ENCODE measurements around the gene CLEC4G. TPM values are rescaled to one million over a fixed set of nuclear protein-coding genes. Genes with fewer than 3 reads are reported as not detected.

The CLEC4G gene
- total and polyA plus RNA-seq, 2 experiments from 2014 or later: not detected

DNA sequence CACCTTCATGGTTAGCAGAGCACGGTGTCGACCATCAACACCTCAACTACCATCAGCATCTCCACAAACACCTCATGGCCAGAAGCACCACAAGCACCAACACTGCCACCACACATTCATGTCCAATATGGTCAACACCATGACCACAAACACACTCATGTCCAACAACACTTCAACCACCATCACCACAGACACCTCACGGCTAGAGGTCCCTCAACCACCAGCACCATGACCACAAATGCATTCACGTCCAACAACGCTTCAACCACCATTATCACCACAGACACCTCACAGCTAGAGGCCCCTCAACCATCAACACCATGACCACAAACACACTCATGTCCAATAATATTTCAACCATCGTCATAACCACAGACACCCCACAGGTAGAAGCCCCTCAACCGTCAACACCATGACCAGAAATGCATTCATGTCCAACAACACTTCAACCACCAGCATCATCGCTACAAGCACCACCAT, 41.1 kb downstream of the CLEC4G start:
- Histone ChIP-seq H3K27me3 (no peaks in the 10 kb centered on the region), H3K36me3 (no peaks in the 10 kb centered on the region), H3K9me3 (ENCODE audit: low read depth) (no peaks in the 10 kb centered on the region), H3K27ac (no peak overlapping the region), H3K4me1 (ENCODE audit: low read depth) (no peaks in the 10 kb centered on the region), H3K4me3 (no peak overlapping the region)
- no peak for DNase-seq (ENCODE audit: low read depth in 1 of 2, low spot score in 1 of 2)
- TF ChIP-seq, protein P1, sequence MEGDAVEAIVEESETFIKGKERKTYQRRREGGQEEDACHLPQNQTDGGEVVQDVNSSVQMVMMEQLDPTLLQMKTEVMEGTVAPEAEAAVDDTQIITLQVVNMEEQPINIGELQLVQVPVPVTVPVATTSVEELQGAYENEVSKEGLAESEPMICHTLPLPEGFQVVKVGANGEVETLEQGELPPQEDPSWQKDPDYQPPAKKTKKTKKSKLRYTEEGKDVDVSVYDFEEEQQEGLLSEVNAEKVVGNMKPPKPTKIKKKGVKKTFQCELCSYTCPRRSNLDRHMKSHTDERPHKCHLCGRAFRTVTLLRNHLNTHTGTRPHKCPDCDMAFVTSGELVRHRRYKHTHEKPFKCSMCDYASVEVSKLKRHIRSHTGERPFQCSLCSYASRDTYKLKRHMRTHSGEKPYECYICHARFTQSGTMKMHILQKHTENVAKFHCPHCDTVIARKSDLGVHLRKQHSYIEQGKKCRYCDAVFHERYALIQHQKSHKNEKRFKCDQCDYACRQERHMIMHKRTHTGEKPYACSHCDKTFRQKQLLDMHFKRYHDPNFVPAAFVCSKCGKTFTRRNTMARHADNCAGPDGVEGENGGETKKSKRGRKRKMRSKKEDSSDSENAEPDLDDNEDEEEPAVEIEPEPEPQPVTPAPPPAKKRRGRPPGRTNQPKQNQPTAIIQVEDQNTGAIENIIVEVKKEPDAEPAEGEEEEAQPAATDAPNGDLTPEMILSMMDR (IDR thresholded peaks at IDR 0.05; ENCODE audit: low read depth, low read length): no peak

DNA sequence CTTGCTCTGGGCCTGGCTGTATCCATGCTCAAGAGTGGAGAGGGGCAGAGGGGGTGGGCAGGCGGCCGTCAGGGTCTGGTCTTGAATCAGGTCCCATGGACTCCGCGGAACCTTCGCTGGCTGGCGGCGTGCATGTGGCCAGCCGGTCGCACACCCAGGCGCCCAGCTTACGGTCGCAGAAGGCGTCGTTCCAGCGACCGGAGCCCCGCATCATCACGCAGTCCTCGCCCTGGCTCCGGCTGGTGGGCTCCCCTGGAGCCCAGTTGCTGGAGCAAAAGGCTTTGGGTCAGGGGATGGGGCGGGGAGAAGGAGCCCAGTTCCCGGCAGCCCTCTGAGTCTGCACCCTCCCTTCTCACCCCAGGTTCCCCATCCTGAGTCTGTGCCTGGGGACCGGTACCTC, 42.7 kb downstream of the CLEC4G start:
- Histone ChIP-seq H3K4me3 (no peak overlapping the region), H3K9me3 (ENCODE audit: low read depth) (no peaks in the 10 kb centered on the region), H3K36me3 (peaks cover 3% of the 10 kb centered on the region), H3K27me3 (no peaks in the 10 kb centered on the region), H3K4me1 (ENCODE audit: low read depth) (no peaks in the 10 kb centered on the region), H3K27ac (no peak overlapping the region)
- DNase-seq (ENCODE audit: low read depth in 1 of 2, low spot score in 1 of 2): no peak
- TF ChIP-seq, protein P1 (IDR thresholded peaks at IDR 0.05; ENCODE audit: low read depth, low read length): no peak

DNA sequence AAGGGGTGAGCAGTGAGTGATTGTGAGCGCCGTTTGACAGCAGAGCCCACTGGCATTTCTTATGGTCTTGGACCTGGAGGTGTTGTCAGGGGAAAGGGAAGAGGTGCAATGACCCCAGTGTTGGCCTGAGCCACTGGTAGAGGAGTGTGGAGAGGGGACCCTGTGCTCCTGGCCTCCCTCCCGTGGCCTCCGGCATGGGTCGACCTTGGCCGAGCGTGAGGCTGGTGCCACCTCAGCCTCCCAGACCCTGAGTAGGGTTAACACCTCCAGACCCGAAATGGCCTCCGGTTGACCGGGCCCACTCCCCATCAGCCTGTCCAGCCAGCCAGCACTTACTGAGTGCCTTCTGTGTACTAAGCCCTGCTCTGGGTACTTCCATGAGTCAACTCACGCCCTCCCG, 44.7 kb downstream of the CLEC4G start:
- H3K9me3 ChIP-seq (ENCODE audit: low read depth): no peaks in the 10 kb centered on the region
- DNase-seq (ENCODE audit: low read depth in 1 of 2, low spot score in 1 of 2): no peak
- H3K4me3 ChIP-seq: no peak overlapping the region
- H3K27me3 ChIP-seq: no peaks in the 10 kb centered on the region
- peaks cover 6% of the 10 kb centered on the region for H3K36me3 ChIP-seq
- no peak overlapping the region for H3K27ac ChIP-seq
- TF ChIP-seq, protein P1 (IDR thresholded peaks at IDR 0.05; ENCODE audit: low read depth, low read length): no peak
- no peaks in the 10 kb centered on the region for H3K4me1 ChIP-seq (ENCODE audit: low read depth)

DNA sequence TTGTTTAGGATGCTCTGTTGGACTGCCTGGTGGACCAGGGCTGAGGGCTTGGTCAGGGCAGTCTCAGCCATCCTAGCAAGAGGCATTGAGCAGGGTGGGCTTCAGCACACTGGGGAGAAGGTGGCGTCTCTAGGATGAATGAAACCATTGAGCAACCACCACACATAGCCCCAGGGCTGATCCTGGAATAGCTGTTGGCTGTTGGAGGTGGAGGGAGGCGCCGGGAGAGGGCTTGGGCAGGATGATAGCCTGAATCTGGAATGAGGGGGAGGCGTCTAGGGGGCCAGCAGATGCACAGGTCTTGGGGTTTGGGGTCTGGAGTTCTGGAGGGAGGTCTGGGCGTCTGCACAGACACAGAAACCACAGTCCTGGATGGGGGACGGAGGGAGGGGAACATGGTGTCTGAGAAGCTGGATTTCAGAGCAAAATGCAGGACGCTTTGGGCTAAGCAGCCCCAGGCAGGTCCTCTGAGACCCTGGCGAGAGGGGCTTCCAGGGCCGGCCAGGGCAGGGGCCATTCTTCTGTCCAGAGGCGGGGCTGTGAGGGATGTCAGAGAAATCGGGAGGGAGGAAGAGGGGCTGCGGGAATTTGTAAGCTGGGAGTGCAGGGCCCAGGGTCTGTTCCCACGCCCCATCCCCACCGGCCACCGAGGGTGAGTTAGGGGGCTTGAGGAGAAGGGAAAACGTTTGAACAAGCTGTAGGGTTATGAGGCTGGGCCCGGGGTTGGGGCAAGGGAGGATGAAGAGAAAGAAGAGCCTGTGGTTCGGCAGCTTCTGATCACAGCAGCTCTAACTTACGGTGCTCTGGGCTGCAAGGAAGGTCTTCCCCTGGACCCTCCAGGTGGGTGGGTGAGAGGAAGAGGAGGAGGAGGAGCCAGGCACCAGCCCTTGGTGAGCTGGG, 46.1 kb downstream of the CLEC4G start:
- no peak overlapping the region for H3K27ac ChIP-seq
- H3K9me3 ChIP-seq (ENCODE audit: low read depth): no peaks in the 10 kb centered on the region
- H3K36me3 ChIP-seq: peaks cover 6% of the 10 kb centered on the region
- no peak for DNase-seq (ENCODE audit: low read depth in 1 of 2, low spot score in 1 of 2)
- H3K4me1 ChIP-seq (ENCODE audit: low read depth): no peaks in the 10 kb centered on the region
- no peak overlapping the region for H3K4me3 ChIP-seq
- TF ChIP-seq, protein P1 (IDR thresholded peaks at IDR 0.05; ENCODE audit: low read depth, low read length): no peak
- H3K27me3 ChIP-seq: no peaks in the 10 kb centered on the region

DNA sequence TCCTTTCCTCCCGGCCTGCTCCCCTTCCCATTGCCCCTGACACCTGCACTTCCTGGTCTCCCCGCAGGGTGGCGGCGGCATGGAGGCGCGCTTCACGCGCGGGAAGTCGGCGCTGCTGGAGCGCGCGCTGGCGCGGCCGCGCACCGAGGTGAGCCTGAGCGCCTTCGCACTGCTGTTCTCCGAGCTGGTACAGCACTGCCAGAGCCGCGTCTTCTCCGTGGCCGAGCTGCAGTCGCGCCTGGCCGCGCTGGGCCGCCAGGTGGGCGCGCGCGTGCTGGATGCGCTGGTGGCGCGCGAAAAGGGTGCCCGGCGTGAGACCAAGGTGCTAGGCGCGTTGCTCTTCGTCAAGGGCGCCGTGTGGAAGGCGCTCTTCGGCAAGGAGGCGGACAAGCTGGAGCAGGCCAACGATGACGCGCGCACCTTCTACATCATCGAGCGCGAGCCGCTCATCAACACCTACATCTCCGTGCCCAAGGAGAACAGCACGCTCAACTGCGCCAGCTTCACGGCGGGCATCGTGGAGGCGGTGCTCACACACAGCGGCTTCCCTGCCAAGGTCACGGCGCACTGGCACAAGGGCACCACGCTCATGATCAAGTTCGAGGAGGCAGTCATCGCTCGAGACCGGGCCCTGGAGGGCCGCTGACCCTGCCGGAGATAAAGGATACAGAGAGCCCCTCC, 49.6 kb downstream of the CLEC4G start:
- Histone ChIP-seq H3K27me3 (peaks cover 2% of the 10 kb centered on the region), H3K36me3 (peaks cover 6% of the 10 kb centered on the region), H3K9me3 (ENCODE audit: low read depth) (no peaks in the 10 kb centered on the region), H3K4me3 (no peak overlapping the region), H3K27ac (no peak overlapping the region), H3K4me1 (ENCODE audit: low read depth) (no peaks in the 10 kb centered on the region)
- TF ChIP-seq, protein P1 (IDR thresholded peaks at IDR 0.05; ENCODE audit: low read depth, low read length): no peak
- no peak for DNase-seq (ENCODE audit: low read depth in 1 of 2, low spot score in 1 of 2)

Data from cardiac muscle cell (in vitro differentiated cells and primary cell).